Measurements from ENCODE around the gene IL17RC.
"Not testable (repeated sequence)": the region's sequence is repeated elsewhere in the genome, so short reads cannot be mapped to it uniquely, and the experiment has no call there.

Gene IL17RC

GRCh38 chr3:9939906-9940305 is 23.0 kb downstream of the IL17RC start:
- not testable (repeated sequence) for H3K27ac Mint-ChIP-seq; H3K27me3 Mint-ChIP-seq; H3K4me1 Mint-ChIP-seq; DNase-seq (ENCODE audit: low spot score in 2 of 2); H3K9me3 Mint-ChIP-seq; ATAC-seq (ENCODE audit: low read depth); H3K4me3 Mint-ChIP-seq
- H3K36me3 Mint-ChIP-seq: peaks cover 18% of the 10 kb centered on the region

GRCh38 chr3:9940746-9941145 is 23.8 kb downstream of the IL17RC start:
- H3K27me3 Mint-ChIP-seq: no peaks in the 10 kb centered on the region
- peaks cover 1% of the 10 kb centered on the region for H3K4me1 Mint-ChIP-seq
- DNase-seq (ENCODE audit: low spot score in 2 of 2) (no peak), ATAC-seq (ENCODE audit: low read depth) (no peak)
- H3K4me3 Mint-ChIP-seq: no peak overlapping the region
- H3K9me3 Mint-ChIP-seq: no peaks in the 10 kb centered on the region
- peaks cover 10% of the 10 kb centered on the region for H3K36me3 Mint-ChIP-seq
- H3K27ac Mint-ChIP-seq: no peak overlapping the region

GRCh38 chr3:9942164-9942563 is 25.3 kb downstream of the IL17RC start:
- DNase-seq (ENCODE audit: low spot score in 2 of 2) (no peak), ATAC-seq (ENCODE audit: low read depth) (no peak)
- Mint-ChIP-seq H3K36me3 (peaks cover 8% of the 10 kb centered on the region), H3K27me3 (no peaks in the 10 kb centered on the region), H3K4me1 (no peaks in the 10 kb centered on the region), H3K4me3 (no peak overlapping the region), H3K27ac (peak overlapping the region; percentile 20), H3K9me3 (no peaks in the 10 kb centered on the region)

- ATAC-seq (ENCODE audit: low read depth) (no peak), DNase-seq (ENCODE audit: low spot score in 2 of 2) (no peak)
- Mint-ChIP-seq H3K9me3 (no peaks in the 10 kb centered on the region), H3K4me1 (no peaks in the 10 kb centered on the region), H3K27ac (no peak overlapping the region), H3K36me3 (peaks cover 3% of the 10 kb centered on the region), H3K27me3 (no peaks in the 10 kb centered on the region), H3K4me3 (no peak overlapping the region)
These were observed 26.2 kb downstream of the IL17RC start for GRCh38 chr3:9942934-9943690.

DNA sequence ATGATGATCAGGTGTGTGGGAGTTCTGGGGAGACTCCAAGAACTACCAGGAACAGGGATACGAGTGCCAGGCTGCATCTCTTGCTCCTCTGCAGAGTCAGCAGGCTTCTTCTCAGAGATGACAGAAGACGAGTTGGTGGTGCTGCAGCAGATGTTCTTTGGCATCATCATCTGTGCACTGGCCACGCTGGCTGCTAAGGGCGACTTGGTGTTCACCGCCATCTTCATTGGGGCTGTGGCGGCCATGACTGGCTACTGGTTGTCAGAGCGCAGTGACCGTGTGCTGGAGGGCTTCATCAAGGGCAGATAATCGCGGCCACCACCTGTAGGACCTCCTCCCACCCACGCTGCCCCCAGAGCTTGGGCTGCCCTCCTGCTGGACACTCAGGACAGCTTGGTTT is 27.4 kb downstream of the IL17RC start:
- no peaks in the 10 kb centered on the region for H3K27me3 Mint-ChIP-seq
- peaks cover 3% of the 10 kb centered on the region for H3K36me3 Mint-ChIP-seq
- no peaks in the 10 kb centered on the region for H3K4me1 Mint-ChIP-seq
- H3K4me3 Mint-ChIP-seq: no peak overlapping the region
- H3K27ac Mint-ChIP-seq: no peak overlapping the region
- no peaks in the 10 kb centered on the region for H3K9me3 Mint-ChIP-seq
- ATAC-seq (ENCODE audit: low read depth) (no peak), DNase-seq (ENCODE audit: low spot score in 2 of 2) (no peak)

GRCh38 chr3:9945358-9945757 is 28.5 kb downstream of the IL17RC start:
- Mint-ChIP-seq H3K4me3 (peak overlapping the region; percentile 39), H3K27me3 (no peaks in the 10 kb centered on the region), H3K27ac (no peak overlapping the region)

DNA sequence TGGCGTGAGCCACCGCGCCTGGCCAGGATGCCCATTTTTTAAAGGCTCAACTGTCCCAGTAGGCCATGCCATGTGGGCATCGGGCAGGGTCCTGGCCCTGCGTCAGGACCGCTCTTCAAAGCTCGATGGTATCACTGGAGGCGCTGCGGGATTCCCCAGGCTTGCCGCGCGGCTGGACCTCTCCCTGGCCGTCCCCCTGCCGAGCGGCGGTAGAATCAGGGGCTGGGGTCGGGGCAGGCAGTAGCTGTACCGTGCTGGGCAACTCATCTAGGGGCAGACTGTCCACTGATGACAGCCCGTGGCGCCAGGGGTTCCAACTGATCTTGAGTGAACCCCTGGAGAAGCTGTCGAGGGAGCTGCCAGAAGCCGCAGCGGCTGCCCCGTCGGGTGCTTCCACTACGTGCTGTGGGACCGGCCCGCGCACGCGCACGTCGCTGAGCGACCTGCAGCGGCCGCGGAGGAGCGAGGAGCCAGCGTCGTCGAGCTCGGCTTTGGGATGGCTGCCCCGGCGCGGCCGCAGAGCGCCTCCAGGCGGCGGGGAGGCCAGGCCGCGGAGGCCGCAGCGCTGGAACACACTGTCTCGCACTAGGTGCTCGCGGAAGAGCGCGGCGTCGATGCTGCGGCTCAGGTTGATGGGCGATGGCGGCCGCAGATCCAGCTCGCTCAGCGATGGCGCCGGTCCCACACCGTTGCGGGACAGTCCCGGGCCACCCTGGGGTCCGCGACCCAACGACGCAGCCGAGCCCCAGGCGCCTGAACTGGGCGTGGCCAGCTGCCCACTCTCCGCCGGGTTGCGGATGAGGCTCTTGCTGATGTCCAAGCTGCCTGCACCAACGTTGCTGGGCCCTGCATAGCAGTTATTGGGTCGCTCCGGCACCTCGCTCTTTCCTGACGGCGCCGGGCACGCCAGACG is 29.5 kb downstream of the IL17RC start:
- Mint-ChIP-seq H3K4me3 (peak overlapping the region; percentile 83), H3K27ac (peak overlapping the region; percentile 79), H3K36me3 (peaks cover under 1% of the 10 kb centered on the region), H3K27me3 (no peaks in the 10 kb centered on the region), H3K9me3 (no peaks in the 10 kb centered on the region), H3K4me1 (peaks cover 6% of the 10 kb centered on the region)
- peak; percentile 53 to 73 for DNase-seq (ENCODE audit: low spot score in 2 of 2)
- peak; percentile 92 for ATAC-seq (ENCODE audit: low read depth)

More at GRCh38 chr3:9945358-9945757, 28.5 kb downstream of the IL17RC start:
- ATAC-seq (ENCODE audit: low read depth) (no peak), DNase-seq (ENCODE audit: low spot score in 2 of 2) (no peak)
- no peaks in the 10 kb centered on the region for H3K9me3 Mint-ChIP-seq
- peaks cover 2% of the 10 kb centered on the region for H3K4me1 Mint-ChIP-seq
- H3K36me3 Mint-ChIP-seq: peaks cover 3% of the 10 kb centered on the region

DNA sequence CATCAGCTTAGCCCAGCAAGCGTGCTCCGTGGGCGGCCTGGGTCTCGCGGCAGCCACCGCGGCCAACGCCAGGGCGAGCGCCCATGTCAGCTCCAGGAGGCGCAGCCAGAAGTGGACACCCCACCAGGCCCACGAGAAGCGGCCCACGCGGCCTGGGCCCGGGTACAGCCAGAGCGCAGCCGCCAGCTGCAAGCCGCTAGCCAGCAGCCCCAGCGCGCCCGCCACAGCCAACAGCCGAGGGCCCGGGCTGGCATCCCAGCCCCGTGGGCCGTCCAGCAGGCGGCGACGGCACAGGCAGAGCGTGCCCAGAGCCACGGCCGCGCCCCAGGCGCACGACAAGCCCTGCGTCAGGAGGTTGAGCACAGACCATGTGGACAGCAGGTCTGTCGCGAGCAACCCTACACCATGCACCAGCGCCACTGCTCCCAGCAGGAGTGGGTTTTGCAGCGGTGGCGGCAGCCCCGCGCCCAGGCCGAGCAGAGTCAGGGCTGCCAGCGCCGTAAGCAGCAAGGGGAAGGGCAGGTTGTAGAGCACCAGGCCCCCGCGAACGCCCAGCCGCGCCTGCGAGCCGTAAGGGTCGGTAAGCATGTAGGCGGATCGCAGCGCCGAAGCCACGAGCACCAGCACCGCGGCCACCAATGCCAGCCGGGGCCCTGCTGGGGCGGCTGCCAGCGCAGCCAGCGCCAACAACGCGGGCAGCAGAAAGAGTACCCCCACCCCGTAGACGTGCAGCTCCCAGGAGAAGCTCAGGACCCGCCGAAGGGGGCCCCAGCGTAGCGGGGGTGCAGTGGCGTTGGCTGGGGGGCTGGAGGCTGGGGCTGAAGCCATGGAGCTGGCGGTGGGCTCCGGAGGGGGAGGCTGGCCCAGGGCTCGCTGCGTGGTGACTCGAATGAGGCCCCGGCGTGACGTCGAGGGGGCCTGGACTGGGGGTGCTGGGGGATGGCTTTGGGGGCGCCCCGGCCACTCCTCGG is 30.4 kb downstream of the IL17RC start:
- H3K27ac Mint-ChIP-seq: no peak overlapping the region
- H3K27me3 Mint-ChIP-seq: no peaks in the 10 kb centered on the region
- no peak overlapping the region for H3K4me3 Mint-ChIP-seq
- no peak for DNase-seq (ENCODE audit: low spot score in 2 of 2)
- no peak for ATAC-seq (ENCODE audit: low read depth)
- no peaks in the 10 kb centered on the region for H3K36me3 Mint-ChIP-seq
- H3K4me1 Mint-ChIP-seq: peaks cover 11% of the 10 kb centered on the region
- no peaks in the 10 kb centered on the region for H3K9me3 Mint-ChIP-seq

DNA sequence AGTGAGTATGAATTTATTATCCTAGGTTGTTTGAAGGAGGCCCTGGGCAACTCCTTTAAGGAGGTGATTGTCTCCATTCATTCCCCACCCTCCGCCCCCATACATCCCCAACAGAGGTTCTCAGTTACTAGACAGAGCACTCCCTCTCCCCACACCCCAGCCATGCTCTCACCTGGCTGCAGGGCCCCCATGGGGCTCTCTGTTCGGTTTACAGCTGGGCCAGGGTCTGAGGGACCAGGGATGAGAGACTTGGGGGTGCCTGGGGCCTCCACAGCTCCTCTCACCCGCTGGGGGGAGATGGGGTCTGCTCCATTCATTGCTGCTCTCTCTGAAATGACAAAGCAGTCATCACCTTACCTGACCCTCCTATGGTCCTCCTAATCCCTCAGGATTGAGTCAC is 31.7 kb downstream of the IL17RC start:
- no peak overlapping the region for H3K4me3 Mint-ChIP-seq
- no peaks in the 10 kb centered on the region for H3K27me3 Mint-ChIP-seq
- ATAC-seq (ENCODE audit: low read depth) (no peak), DNase-seq (ENCODE audit: low spot score in 2 of 2) (no peak)
- no peak overlapping the region for H3K27ac Mint-ChIP-seq
- no peaks in the 10 kb centered on the region for H3K9me3 Mint-ChIP-seq
- H3K36me3 Mint-ChIP-seq: no peaks in the 10 kb centered on the region
- H3K4me1 Mint-ChIP-seq: peaks cover 12% of the 10 kb centered on the region

DNA sequence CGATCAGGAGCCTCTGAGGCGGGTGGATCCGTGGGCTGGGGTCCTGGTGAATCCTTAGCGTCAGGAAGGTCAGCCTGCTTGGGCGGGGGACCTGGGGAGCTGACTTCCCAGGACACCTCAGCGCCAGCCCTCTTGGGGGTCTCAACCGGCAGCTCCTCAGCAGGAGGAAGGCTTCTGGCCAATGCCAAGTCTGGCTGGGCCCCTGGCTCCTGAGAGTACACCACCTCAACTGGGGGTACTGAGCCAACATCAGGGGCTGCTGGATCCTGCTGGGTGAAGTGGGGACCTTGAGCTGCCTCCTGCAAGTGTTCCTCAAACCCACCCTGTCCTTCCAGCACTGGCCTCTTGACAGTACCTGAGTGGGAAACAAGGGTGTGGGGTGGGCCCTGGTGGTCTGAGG is 32.2 kb downstream of the IL17RC start:
- no peak overlapping the region for H3K27ac Mint-ChIP-seq
- H3K4me3 Mint-ChIP-seq: no peak overlapping the region
- ATAC-seq (ENCODE audit: low read depth) (no peak), DNase-seq (ENCODE audit: low spot score in 2 of 2) (no peak)
- H3K27me3 Mint-ChIP-seq: no peaks in the 10 kb centered on the region
- no peaks in the 10 kb centered on the region for H3K9me3 Mint-ChIP-seq
- peaks cover 12% of the 10 kb centered on the region for H3K4me1 Mint-ChIP-seq
- no peaks in the 10 kb centered on the region for H3K36me3 Mint-ChIP-seq

DNA sequence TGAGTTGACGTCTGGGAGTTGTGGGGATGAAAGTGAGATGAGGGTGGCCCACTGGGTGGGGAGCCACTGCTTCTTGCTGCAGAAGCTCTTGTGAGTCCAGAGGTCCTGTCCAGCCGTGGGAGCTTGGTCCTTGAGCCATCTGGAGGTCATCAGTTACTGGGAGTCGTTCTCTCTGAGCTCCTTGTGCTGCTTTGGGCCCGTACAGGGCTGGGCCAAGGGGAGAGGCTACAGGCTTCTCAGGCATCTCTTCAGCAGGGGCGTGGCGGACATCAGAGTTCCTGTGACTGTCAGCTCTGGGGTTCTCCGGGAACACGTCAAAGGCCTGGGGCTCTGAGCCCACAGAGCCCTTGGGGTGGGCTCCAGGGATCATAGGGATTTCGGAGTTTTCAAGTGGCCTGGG is 32.7 kb downstream of the IL17RC start:
- Mint-ChIP-seq H3K4me3 (no peak overlapping the region), H3K9me3 (no peaks in the 10 kb centered on the region), H3K4me1 (peaks cover 12% of the 10 kb centered on the region), H3K27ac (no peak overlapping the region), H3K27me3 (no peaks in the 10 kb centered on the region), H3K36me3 (no peaks in the 10 kb centered on the region)
- DNase-seq (ENCODE audit: low spot score in 2 of 2) (no peak), ATAC-seq (ENCODE audit: low read depth) (no peak)

DNA sequence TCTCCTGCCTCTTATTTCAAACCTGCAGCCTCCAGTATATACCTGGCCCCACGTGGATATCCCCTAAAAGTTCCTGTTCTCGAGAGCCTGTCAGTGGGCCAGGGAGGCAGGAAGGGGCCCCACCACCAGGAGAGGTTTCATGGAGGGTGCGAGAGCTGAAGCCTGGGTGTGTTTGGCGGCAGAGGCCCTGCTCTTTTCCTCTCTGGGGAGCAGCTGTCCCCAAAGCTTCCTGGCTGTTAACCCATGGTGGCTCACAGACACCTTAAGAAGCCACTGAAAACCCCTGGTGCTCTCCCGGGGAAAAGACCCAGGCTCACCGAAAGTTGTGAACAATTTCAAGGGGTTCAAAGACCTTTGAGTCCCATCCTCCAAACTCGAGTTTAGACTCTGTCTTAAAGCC is 34.2 kb downstream of the IL17RC start:
- ATAC-seq (ENCODE audit: low read depth): no peak
- Mint-ChIP-seq H3K36me3 (no peaks in the 10 kb centered on the region), H3K9me3 (no peaks in the 10 kb centered on the region), H3K4me3 (peak overlapping the region; percentile 95), H3K27ac (peak overlapping the region; percentile 50), H3K27me3 (no peaks in the 10 kb centered on the region), H3K4me1 (peaks cover 12% of the 10 kb centered on the region)
- no peak for DNase-seq (ENCODE audit: low spot score in 2 of 2)

- peak overlapping the region; percentile 95 for H3K4me3 Mint-ChIP-seq
- H3K4me1 Mint-ChIP-seq: peaks cover 12% of the 10 kb centered on the region
- ATAC-seq (ENCODE audit: low read depth) (no peak), DNase-seq (ENCODE audit: low spot score in 2 of 2) (no peak)
- H3K27ac Mint-ChIP-seq: peak overlapping the region; percentile 50
- H3K9me3 Mint-ChIP-seq: no peaks in the 10 kb centered on the region
- no peaks in the 10 kb centered on the region for H3K36me3 Mint-ChIP-seq
- no peaks in the 10 kb centered on the region for H3K27me3 Mint-ChIP-seq
These were observed 34.7 kb downstream of the IL17RC start for GRCh38 chr3:9951598-9951961.

All from memory B cell (primary cell).